OCI-LY7 (cell line): ENCODE results near the gene CEP57L1. TPM values are rescaled to one million over a fixed set of nuclear protein-coding genes. Genes with fewer than 3 reads are reported as not detected.

ENCODE experiments used
- BruUV-seq: library from RNA; stranded (reverse); fragments of 400-500 nt; replicated peaks from 2 replicates; lab custom pipeline; 2021; lab: Mats Ljungman, UMichigan
- CTCF ChIA-PET: fragments of 300-600 bp; sonication (Branson Sonifier 250); formaldehyde crosslinking; loops from one replicate; lab custom pipeline; 2022; ENCODE audit warnings: antibody characterized with exemption; ENCODE audit not compliant: unreplicated experiment; lab: Charles Lee
- POLR2A ChIA-PET: fragments of 300-600 bp; sonication (Branson Sonifier 250); formaldehyde crosslinking; loops from one replicate; lab custom pipeline; 2022; ENCODE audit warnings: antibody characterized with exemption; lab: Charles Lee
- DNase-seq: peaks from one replicate; pipeline ENCODE4 v3.0.0-alpha.2; 2015; ENCODE audit warnings: low spot score
- H2AFZ ChIP-seq: fragments of 200-600 bp; sonication (generic), shearing (Covaris generic); 2 replicates; pipeline ENCODE4 v1.6.1; 2014; ENCODE audit warnings: mild to moderate bottlenecking, antibody characterized with exemption, low read length, moderate library complexity
- H3K27ac ChIP-seq: fragments of 200-600 bp; sonication (generic); 2 replicates; pipeline ENCODE4 v1.5.1; 2014; ENCODE audit warnings: mixed run types, low read depth, mild to moderate bottlenecking, moderate library complexity, low read length, inconsistent platforms; ENCODE audit not compliant: poor library complexity, severe bottlenecking
- H3K36me3 ChIP-seq: fragments of 200-600 bp; sonication (generic); 2 replicates; pipeline ENCODE4 v1.6.1; 2014; ENCODE audit warnings: mild to moderate bottlenecking, antibody characterized with exemption, low read length, moderate library complexity, mixed read lengths; ENCODE audit not compliant: insufficient read depth
- H3K4me1 ChIP-seq: fragments of 200-600 bp; sonication (generic); 2 replicates; pipeline ENCODE4 v1.5.1; 2014; ENCODE audit warnings: mild to moderate bottlenecking, low read length; ENCODE audit not compliant: insufficient read depth, poor library complexity, severe bottlenecking
- H3K4me2 ChIP-seq: fragments of 200-600 bp; sonication (generic); 2 replicates; pipeline ENCODE4 v1.6.1; 2014; ENCODE audit warnings: mild to moderate bottlenecking, low read length
- H3K4me3 ChIP-seq: fragments of 200-600 bp; sonication (generic); 2 replicates; pipeline ENCODE4 v1.5.1; 2014; ENCODE audit warnings: mild to moderate bottlenecking, low read depth, low read length; ENCODE audit not compliant: poor library complexity, severe bottlenecking
- H3K79me2 ChIP-seq: fragments of 200-600 bp; sonication (generic); 2 replicates; pipeline ENCODE4 v1.6.1; 2016; ENCODE audit warnings: low read depth, mild to moderate bottlenecking, low read length, moderate library complexity, mixed read lengths; ENCODE audit not compliant: insufficient read depth
- H3K9me2 ChIP-seq: fragments of 200-600 bp; sonication (generic); 2 replicates; pipeline ENCODE4 v1.6.1; 2016; ENCODE audit warnings: mild to moderate bottlenecking, low read length, mixed read lengths; ENCODE audit not compliant: insufficient read depth
- H3K9me3 ChIP-seq: fragments of 200-600 bp; sonication (generic); 2 replicates; pipeline ENCODE4 v1.6.1; 2014; ENCODE audit warnings: mild to moderate bottlenecking, mixed run types, low read length, mixed read lengths
- H4K20me1 ChIP-seq: fragments of 200-600 bp; sonication (generic); 2 replicates; pipeline ENCODE4 v1.6.1; 2014; ENCODE audit warnings: mild to moderate bottlenecking, antibody characterized with exemption, low read length, moderate library complexity, mixed read lengths; ENCODE audit not compliant: insufficient read depth
- CTCF ChIP-seq: fragments of 200-600 bp; sonication (generic); conservative IDR thresholded peaks from 2 replicates; pipeline ENCODE4 v1.5.1; 2014; ENCODE audit warnings: mild to moderate bottlenecking, antibody characterized with exemption, low read length, moderate library complexity, mixed read lengths
- EZH2phosphoT487 ChIP-seq: fragments of 200-600 bp; sonication (generic); IDR thresholded peaks from 2 replicates; pipeline ENCODE4 v1.6.1; 2018; ENCODE audit warnings: low read depth, borderline replicate concordance, mild to moderate bottlenecking, mixed run types, antibody characterized with exemption, low read length, moderate library complexity, mixed read lengths
- intact Hi-C: fragments of 100-400 bp; cut with micrococcal nuclease; formaldehyde crosslinking; loops from one replicate; pipeline ENCODE4 v1.10.0; 2022; ENCODE audit not compliant: unreplicated experiment
- total RNA-seq, 2 experiments: library from RNA; depleted of rRNA in 1 of 2; stranded (reverse); fragments of >200 nt in 1 of 2; shearing (Covaris generic) in 1 of 2; gene quantifications; 2 replicates each; pipeline ENCODE4 v1.2.3, GENCODE V29; 2014 to 2022

CEP57L1 gene
- total RNA-seq, 2 experiments from 2014 or later, result 22.7 to 28.2 TPM

- ChIA-PET POLR2A (interaction anchor here (1.3 kb wide), 1 partner anchor 32 kb away, joined by 3 read pairs; no protein-coding TSS in a partner anchor), CTCF (no interaction called here)
- BruUV-seq, result no TSS peak
- Histone ChIP-seq H3K4me1 (peaks cover 49% of the 10 kb centered on the region), H3K27ac (no peak overlapping the region), H3K4me2 (peak overlapping the region; percentile 52; the same call in 1 of the 2 replicates), H3K9me3 (no peaks in the 10 kb centered on the region), H3K36me3 (no peaks in the 10 kb centered on the region; the same call in 1 of the 2 replicates), H3K9me2 (no peaks in the 10 kb centered on the region), H2AFZ (no peak overlapping the region), H3K4me3 (no peak overlapping the region), H4K20me1 (peaks cover 16% of the 10 kb centered on the region; the same call in 1 of the 2 replicates), H3K79me2 (peaks cover 17% of the 10 kb centered on the region; the same call in 1 of the 2 replicates)
- intact Hi-C loops, result no loop called here
- TF ChIP-seq CTCF (no peak), EZH2phosphoT487 (no peak)
- no peak for DNase-seq
Measured at GRCh38 chr6:109121411-109121810, 26.1 kb downstream of the CEP57L1 start.

- no peak for DNase-seq
- H3K4me2 ChIP-seq, result no peak overlapping the region
- H4K20me1 ChIP-seq, result no peaks in the 10 kb centered on the region
- no peak overlapping the region for H3K27ac ChIP-seq
- H3K79me2 ChIP-seq, result 0 out of 2 replicates have a peak, but pooled peaks cover 8% of the 10 kb centered on the region
- ChIA-PET POLR2A (no interaction called here), CTCF (interaction anchor here (0.6 kb wide), 1 partner anchor 59 kb away, joined by 5 read pairs; no protein-coding TSS in a partner anchor)
- no peak overlapping the region for H2AFZ ChIP-seq
- no peaks in the 10 kb centered on the region for H3K9me2 ChIP-seq
- BruUV-seq, result no TSS peak
- no peak overlapping the region for H3K4me3 ChIP-seq
- intact Hi-C loops, result no loop called here
- no peaks in the 10 kb centered on the region for H3K9me3 ChIP-seq
- TF ChIP-seq CTCF (no peak), EZH2phosphoT487 (no peak)
- peaks cover 23% of the 10 kb centered on the region for H3K4me1 ChIP-seq
- no peaks in the 10 kb centered on the region; the same call in 1 of the 2 replicates for H3K36me3 ChIP-seq
Measured at GRCh38 chr6:109124219-109124618, 28.9 kb downstream of the CEP57L1 start.

GRCh38 chr6:109125504-109125903 is 30.2 kb downstream of the CEP57L1 start:
- no peaks in the 10 kb centered on the region; the same call in 1 of the 2 replicates for H3K36me3 ChIP-seq
- ChIA-PET POLR2A (no interaction called here), CTCF (no interaction called here)
- DNase-seq, result no peak
- H3K9me2 ChIP-seq, result no peaks in the 10 kb centered on the region
- no peak overlapping the region for H3K4me3 ChIP-seq
- H3K4me2 ChIP-seq, result no peak overlapping the region
- TF ChIP-seq EZH2phosphoT487 (no peak), CTCF (no peak)
- H3K79me2 ChIP-seq, result 0 out of 2 replicates have a peak, but pooled peaks cover 8% of the 10 kb centered on the region
- BruUV-seq, result no TSS peak
- H3K9me3 ChIP-seq, result no peaks in the 10 kb centered on the region
- no peaks in the 10 kb centered on the region for H4K20me1 ChIP-seq
- H2AFZ ChIP-seq, result no peak overlapping the region
- no peak overlapping the region for H3K27ac ChIP-seq
- intact Hi-C loops, result no loop called here
- H3K4me1 ChIP-seq, result peaks cover 11% of the 10 kb centered on the region
